GM23338 (cell line): ENCODE measurements around the gene INO80.

Experiments
- CREB1 ChIP-seq: fragments of 250-450 bp; sonication (Bioruptor Pico); IDR thresholded peaks from 2 replicates; pipeline ENCODE4 v1.5.0; 2020; ENCODE audit warnings: low read depth, mild to moderate bottlenecking, moderate library complexity
- EZH2 ChIP-seq: fragments of 200-600 bp; sonication (generic); IDR thresholded peaks from one replicate; pipeline ENCODE4 v1.8.0; 2017; ENCODE audit warnings: antibody characterized with exemption, mild to moderate bottlenecking, low read depth; ENCODE audit not compliant: unreplicated experiment
- EZH2phosphoT487 ChIP-seq: fragments of 200-600 bp; sonication (generic); IDR thresholded peaks from one replicate; pipeline ENCODE4 v1.8.1; 2018; ENCODE audit warnings: antibody characterized with exemption; ENCODE audit not compliant: unreplicated experiment
- JUNB ChIP-seq: IDR thresholded peaks from one replicate; pipeline ENCODE4 v1.6.1; 2016; ENCODE audit warnings: antibody characterized with exemption; ENCODE audit not compliant: unreplicated experiment
- NANOG ChIP-seq: IDR thresholded peaks from 2 replicates; pipeline ENCODE4 v1.6.1; 2016; ENCODE audit warnings: antibody characterized with exemption, borderline replicate concordance
- POLR2AphosphoS5 ChIP-seq: IDR thresholded peaks from 2 replicates; pipeline ENCODE4 v1.6.1; 2016; ENCODE audit warnings: antibody characterized with exemption, low read depth
- STAT1 ChIP-seq: IDR thresholded peaks from one replicate; pipeline ENCODE4 v1.6.1; 2016; ENCODE audit warnings: antibody characterized with exemption; ENCODE audit not compliant: unreplicated experiment
- ZNF114 ChIP-seq: fragments of 250-450 bp; sonication (Bioruptor Pico); IDR thresholded peaks from 2 replicates; pipeline ENCODE4 v1.5.0; 2020; ENCODE audit warnings: mild to moderate bottlenecking, moderate library complexity
- ZNF331 ChIP-seq: fragments of 250-450 bp; sonication (Bioruptor Pico); IDR thresholded peaks from 2 replicates; pipeline ENCODE4 v1.5.0; 2020; ENCODE audit warnings: low read depth, mild to moderate bottlenecking, moderate library complexity
- TF ChIP-seq, protein P1 (sequence below), 2 experiments: fragments of 200-600 bp in 1 of 2; sonication (generic) in 1 of 2; conservative IDR thresholded peaks; 2 replicates each; pipeline versions ENCODE4 v1.5.1 to v1.6.1; 2016 to 2017; ENCODE audit warnings: antibody characterized with exemption in 2 of 2, low read depth in 2 of 2, mild to moderate bottlenecking in 2 of 2, moderate library complexity in 1 of 2
- TF ChIP-seq, protein P2 (sequence below): IDR thresholded peaks from 2 replicates; pipeline ENCODE4 v1.6.1; 2016; ENCODE audit warnings: antibody characterized with exemption
- TF ChIP-seq, protein P3 (sequence below): IDR thresholded peaks from one replicate; pipeline ENCODE4 v1.6.1; 2018; ENCODE audit warnings: antibody characterized with exemption; ENCODE audit not compliant: unreplicated experiment
- TF ChIP-seq, protein P4 (sequence below): fragments of 250-450 bp; sonication (Bioruptor Pico); IDR thresholded peaks from 2 replicates; pipeline ENCODE4 v1.5.0; 2020; ENCODE audit warnings: mild to moderate bottlenecking, moderate library complexity

DNA sequence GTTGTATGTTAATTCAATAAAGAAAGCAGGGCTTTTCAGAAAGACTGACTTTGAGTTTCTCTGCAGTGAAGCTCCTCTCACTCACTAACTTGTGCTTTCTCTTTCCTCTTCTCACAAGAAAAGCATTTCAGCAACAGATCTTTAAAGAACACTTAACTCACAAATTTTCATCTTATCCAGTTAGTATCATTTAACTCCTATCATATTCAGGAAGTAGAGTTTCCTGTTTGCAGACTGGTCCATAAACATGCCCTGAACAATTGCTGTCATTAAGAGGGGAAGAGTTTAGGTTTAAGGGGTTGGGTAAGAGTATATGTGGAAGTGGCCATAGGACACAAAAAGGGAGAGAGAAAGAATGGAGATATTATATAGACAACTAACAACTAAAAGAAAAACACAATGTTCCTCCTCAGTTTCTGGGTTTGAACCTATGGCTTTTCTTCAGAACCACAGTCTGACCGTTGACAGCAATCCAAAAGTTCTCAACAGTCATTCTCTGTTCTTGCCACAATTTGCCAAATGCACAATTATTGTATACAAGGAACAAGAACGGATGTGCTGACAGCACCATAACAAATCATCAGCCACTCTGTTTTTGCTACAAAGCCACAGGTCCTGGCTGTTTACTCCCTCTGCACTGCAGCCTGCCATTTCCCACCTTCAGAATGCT, 98.9 kb downstream of the INO80 start:
- TF ChIP-seq POLR2AphosphoS5 (no peak), EZH2phosphoT487 (no peak), NANOG (no peak), CREB1 (CRISPR knock-in tag) (no peak), ZNF331 (CRISPR knock-in tag) (no peak), EZH2 (no peak), STAT1 (no peak), JUNB (no peak), ZNF114 (CRISPR knock-in tag) (no peak)
- TF ChIP-seq, protein P1, sequence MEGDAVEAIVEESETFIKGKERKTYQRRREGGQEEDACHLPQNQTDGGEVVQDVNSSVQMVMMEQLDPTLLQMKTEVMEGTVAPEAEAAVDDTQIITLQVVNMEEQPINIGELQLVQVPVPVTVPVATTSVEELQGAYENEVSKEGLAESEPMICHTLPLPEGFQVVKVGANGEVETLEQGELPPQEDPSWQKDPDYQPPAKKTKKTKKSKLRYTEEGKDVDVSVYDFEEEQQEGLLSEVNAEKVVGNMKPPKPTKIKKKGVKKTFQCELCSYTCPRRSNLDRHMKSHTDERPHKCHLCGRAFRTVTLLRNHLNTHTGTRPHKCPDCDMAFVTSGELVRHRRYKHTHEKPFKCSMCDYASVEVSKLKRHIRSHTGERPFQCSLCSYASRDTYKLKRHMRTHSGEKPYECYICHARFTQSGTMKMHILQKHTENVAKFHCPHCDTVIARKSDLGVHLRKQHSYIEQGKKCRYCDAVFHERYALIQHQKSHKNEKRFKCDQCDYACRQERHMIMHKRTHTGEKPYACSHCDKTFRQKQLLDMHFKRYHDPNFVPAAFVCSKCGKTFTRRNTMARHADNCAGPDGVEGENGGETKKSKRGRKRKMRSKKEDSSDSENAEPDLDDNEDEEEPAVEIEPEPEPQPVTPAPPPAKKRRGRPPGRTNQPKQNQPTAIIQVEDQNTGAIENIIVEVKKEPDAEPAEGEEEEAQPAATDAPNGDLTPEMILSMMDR (conservative IDR thresholded peaks at IDR 0.05; ENCODE audit: low read depth in 2 of 2), result no peak
- TF ChIP-seq, protein P2, sequence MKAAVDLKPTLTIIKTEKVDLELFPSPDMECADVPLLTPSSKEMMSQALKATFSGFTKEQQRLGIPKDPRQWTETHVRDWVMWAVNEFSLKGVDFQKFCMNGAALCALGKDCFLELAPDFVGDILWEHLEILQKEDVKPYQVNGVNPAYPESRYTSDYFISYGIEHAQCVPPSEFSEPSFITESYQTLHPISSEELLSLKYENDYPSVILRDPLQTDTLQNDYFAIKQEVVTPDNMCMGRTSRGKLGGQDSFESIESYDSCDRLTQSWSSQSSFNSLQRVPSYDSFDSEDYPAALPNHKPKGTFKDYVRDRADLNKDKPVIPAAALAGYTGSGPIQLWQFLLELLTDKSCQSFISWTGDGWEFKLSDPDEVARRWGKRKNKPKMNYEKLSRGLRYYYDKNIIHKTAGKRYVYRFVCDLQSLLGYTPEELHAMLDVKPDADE, result no peak
- TF ChIP-seq, protein P3, sequence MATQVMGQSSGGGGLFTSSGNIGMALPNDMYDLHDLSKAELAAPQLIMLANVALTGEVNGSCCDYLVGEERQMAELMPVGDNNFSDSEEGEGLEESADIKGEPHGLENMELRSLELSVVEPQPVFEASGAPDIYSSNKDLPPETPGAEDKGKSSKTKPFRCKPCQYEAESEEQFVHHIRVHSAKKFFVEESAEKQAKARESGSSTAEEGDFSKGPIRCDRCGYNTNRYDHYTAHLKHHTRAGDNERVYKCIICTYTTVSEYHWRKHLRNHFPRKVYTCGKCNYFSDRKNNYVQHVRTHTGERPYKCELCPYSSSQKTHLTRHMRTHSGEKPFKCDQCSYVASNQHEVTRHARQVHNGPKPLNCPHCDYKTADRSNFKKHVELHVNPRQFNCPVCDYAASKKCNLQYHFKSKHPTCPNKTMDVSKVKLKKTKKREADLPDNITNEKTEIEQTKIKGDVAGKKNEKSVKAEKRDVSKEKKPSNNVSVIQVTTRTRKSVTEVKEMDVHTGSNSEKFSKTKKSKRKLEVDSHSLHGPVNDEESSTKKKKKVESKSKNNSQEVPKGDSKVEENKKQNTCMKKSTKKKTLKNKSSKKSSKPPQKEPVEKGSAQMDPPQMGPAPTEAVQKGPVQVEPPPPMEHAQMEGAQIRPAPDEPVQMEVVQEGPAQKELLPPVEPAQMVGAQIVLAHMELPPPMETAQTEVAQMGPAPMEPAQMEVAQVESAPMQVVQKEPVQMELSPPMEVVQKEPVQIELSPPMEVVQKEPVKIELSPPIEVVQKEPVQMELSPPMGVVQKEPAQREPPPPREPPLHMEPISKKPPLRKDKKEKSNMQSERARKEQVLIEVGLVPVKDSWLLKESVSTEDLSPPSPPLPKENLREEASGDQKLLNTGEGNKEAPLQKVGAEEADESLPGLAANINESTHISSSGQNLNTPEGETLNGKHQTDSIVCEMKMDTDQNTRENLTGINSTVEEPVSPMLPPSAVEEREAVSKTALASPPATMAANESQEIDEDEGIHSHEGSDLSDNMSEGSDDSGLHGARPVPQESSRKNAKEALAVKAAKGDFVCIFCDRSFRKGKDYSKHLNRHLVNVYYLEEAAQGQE, result no peak
- TF ChIP-seq, protein P4, sequence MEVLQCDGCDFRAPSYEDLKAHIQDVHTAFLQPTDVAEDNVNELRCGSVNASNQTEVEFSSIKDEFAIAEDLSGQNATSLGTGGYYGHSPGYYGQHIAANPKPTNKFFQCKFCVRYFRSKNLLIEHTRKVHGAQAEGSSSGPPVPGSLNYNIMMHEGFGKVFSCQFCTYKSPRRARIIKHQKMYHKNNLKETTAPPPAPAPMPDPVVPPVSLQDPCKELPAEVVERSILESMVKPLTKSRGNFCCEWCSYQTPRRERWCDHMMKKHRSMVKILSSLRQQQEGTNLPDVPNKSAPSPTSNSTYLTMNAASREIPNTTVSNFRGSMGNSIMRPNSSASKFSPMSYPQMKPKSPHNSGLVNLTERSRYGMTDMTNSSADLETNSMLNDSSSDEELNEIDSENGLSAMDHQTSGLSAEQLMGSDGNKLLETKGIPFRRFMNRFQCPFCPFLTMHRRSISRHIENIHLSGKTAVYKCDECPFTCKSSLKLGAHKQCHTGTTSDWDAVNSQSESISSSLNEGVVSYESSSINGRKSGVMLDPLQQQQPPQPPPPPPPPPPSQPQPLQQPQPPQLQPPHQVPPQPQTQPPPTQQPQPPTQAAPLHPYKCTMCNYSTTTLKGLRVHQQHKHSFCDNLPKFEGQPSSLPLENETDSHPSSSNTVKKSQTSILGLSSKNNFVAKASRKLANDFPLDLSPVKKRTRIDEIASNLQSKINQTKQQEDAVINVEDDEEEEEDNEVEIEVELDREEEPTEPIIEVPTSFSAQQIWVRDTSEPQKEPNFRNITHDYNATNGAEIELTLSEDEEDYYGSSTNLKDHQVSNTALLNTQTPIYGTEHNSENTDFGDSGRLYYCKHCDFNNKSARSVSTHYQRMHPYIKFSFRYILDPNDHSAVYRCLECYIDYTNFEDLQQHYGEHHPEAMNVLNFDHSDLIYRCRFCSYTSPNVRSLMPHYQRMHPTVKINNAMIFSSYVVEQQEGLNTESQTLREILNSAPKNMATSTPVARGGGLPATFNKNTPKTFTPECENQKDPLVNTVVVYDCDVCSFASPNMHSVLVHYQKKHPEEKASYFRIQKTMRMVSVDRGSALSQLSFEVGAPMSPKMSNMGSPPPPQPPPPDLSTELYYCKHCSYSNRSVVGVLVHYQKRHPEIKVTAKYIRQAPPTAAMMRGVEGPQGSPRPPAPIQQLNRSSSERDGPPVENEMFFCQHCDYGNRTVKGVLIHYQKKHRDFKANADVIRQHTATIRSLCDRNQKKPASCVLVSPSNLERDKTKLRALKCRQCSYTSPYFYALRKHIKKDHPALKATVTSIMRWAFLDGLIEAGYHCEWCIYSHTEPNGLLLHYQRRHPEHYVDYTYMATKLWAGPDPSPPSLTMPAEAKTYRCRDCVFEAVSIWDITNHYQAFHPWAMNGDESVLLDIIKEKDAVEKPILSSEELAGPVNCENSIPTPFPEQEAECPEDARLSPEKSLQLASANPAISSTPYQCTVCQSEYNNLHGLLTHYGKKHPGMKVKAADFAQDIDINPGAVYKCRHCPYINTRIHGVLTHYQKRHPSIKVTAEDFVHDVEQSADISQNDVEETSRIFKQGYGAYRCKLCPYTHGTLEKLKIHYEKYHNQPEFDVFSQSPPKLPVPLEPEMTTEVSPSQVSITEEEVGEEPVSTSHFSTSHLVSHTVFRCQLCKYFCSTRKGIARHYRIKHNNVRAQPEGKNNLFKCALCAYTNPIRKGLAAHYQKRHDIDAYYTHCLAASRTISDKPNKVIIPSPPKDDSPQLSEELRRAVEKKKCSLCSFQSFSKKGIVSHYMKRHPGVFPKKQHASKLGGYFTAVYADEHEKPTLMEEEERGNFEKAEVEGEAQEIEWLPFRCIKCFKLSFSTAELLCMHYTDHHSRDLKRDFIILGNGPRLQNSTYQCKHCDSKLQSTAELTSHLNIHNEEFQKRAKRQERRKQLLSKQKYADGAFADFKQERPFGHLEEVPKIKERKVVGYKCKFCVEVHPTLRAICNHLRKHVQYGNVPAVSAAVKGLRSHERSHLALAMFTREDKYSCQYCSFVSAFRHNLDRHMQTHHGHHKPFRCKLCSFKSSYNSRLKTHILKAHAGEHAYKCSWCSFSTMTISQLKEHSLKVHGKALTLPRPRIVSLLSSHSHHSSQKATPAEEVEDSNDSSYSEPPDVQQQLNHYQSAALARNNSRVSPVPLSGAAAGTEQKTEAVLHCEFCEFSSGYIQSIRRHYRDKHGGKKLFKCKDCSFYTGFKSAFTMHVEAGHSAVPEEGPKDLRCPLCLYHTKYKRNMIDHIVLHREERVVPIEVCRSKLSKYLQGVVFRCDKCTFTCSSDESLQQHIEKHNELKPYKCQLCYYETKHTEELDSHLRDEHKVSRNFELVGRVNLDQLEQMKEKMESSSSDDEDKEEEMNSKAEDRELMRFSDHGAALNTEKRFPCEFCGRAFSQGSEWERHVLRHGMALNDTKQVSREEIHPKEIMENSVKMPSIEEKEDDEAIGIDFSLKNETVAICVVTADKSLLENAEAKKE (CRISPR knock-in tag), result no peak
